GM23338 (cell line): ENCODE data around the gene ARID3A. TPM values are rescaled to one million over a fixed set of nuclear protein-coding genes. Genes with fewer than 3 reads are reported as not detected.
A peak's percentile ranks its signal among the peaks of the same experiment; 100 is the strongest.

Experiments used
- ATAC-seq: fragments of 200-7000 bp; cut with Tn5 transposase; 3 replicates; pipeline ENCODE4 v1.9.1; 2020
- DNase-seq: peaks from one replicate; pipeline ENCODE4 v3.0.0-alpha.2; 2015; ENCODE audit warnings: low spot score
- H2AFZ ChIP-seq: fragments of 200-600 bp; sonication (generic); 2 replicates; pipeline ENCODE4 v1.8.0; 2016; ENCODE audit warnings: antibody characterized with exemption, mild to moderate bottlenecking, moderate library complexity
- H3F3A ChIP-seq: fragments of 200-600 bp; sonication (generic); replicated peaks from 2 replicates; pipeline ENCODE4 v1.8.0; 2017; ENCODE audit warnings: antibody characterized with exemption, mixed run types, low read depth
- H3K27ac ChIP-seq: fragments of 200-600 bp; sonication (generic); 2 replicates; pipeline ENCODE4 v1.6.1; 2016; ENCODE audit warnings: low read depth
- H3K27me3 ChIP-seq: fragments of 200-600 bp; sonication (generic); 2 replicates; pipeline ENCODE4 v1.8.0; 2016; ENCODE audit warnings: mild to moderate bottlenecking, mixed run types, moderate library complexity; ENCODE audit not compliant: insufficient read depth
- H3K36me3 ChIP-seq: fragments of 200-600 bp; sonication (generic); 2 replicates; pipeline ENCODE4 v1.8.0; 2016; ENCODE audit warnings: mild to moderate bottlenecking; ENCODE audit not compliant: insufficient read depth
- H3K4me1 ChIP-seq: fragments of 200-600 bp; sonication (generic); 2 replicates; pipeline ENCODE4 v1.8.0; 2016; ENCODE audit warnings: mild to moderate bottlenecking, moderate library complexity; ENCODE audit not compliant: insufficient read depth
- H3K4me2 ChIP-seq: fragments of 200-600 bp; sonication (generic); 2 replicates; pipeline ENCODE4 v1.7.1; 2017; ENCODE audit warnings: mixed run types
- H3K4me3 ChIP-seq: fragments of 200-600 bp; sonication (generic); 2 replicates; pipeline ENCODE4 v1.6.1; 2016; ENCODE audit warnings: mixed run types
- H3K79me2 ChIP-seq: fragments of 200-600 bp; sonication (generic); replicated peaks from 2 replicates; pipeline ENCODE4 v1.8.0; 2017; ENCODE audit warnings: mild to moderate bottlenecking; ENCODE audit not compliant: insufficient read depth
- H3K9me2 ChIP-seq: fragments of 200-600 bp; sonication (generic); 2 replicates; pipeline ENCODE4 v1.8.0; 2017; ENCODE audit not compliant: insufficient read depth
- H4K20me1 ChIP-seq: fragments of 200-600 bp; sonication (generic); replicated peaks from 2 replicates; pipeline ENCODE4 v1.8.0; 2017; ENCODE audit warnings: mild to moderate bottlenecking; ENCODE audit not compliant: insufficient read depth
- H3K27ac Mint-ChIP-seq: 2 replicates; pipeline ENCODE4 v1.8.0; 2020; ENCODE audit warnings: inconsistent platforms, mild to moderate bottlenecking, moderate library complexity, mixed read lengths
- H3K27me3 Mint-ChIP-seq: 3 replicates; pipeline ENCODE4 v1.8.0; 2022; ENCODE audit warnings: low read depth, mild to moderate bottlenecking, moderate library complexity, mixed read lengths, inconsistent platforms; ENCODE audit not compliant: insufficient read depth, poor library complexity
- H3K36me3 Mint-ChIP-seq: 3 replicates; pipeline ENCODE4 v1.8.0; 2021; ENCODE audit warnings: low read depth, mild to moderate bottlenecking, inconsistent platforms, moderate library complexity, mixed read lengths
- H3K4me1 Mint-ChIP-seq: 3 replicates; pipeline ENCODE4 v1.8.0; 2020; ENCODE audit warnings: mild to moderate bottlenecking, inconsistent platforms, mixed read lengths
- H3K4me3 Mint-ChIP-seq: 3 replicates; pipeline ENCODE4 v1.8.0; 2021; ENCODE audit warnings: moderate library complexity, mild to moderate bottlenecking, inconsistent platforms, mixed read lengths
- H3K9me3 Mint-ChIP-seq: 3 replicates; pipeline ENCODE4 v1.8.0; 2020; ENCODE audit warnings: moderate library complexity, mild to moderate bottlenecking, inconsistent platforms, mixed read lengths
- CREB1 ChIP-seq: fragments of 250-450 bp; sonication (Bioruptor Pico); IDR thresholded peaks from 2 replicates; pipeline ENCODE4 v1.5.0; 2020; ENCODE audit warnings: low read depth, mild to moderate bottlenecking, moderate library complexity
- CTCF ChIP-seq, 2 experiments: fragments of 200-600 bp in 1 of 2; sonication (generic) in 1 of 2; conservative IDR thresholded peaks; 2 replicates each; pipeline versions ENCODE4 v1.5.1 to v1.6.1; 2016 to 2017; ENCODE audit warnings: antibody characterized with exemption in 2 of 2, low read depth in 2 of 2, mild to moderate bottlenecking in 2 of 2, moderate library complexity in 1 of 2
- ETS1 ChIP-seq: IDR thresholded peaks from 2 replicates; pipeline ENCODE4 v1.6.1; 2016; ENCODE audit warnings: antibody characterized with exemption
- EZH2 ChIP-seq: fragments of 200-600 bp; sonication (generic); IDR thresholded peaks from one replicate; pipeline ENCODE4 v1.8.0; 2017; ENCODE audit warnings: antibody characterized with exemption, mild to moderate bottlenecking, low read depth; ENCODE audit not compliant: unreplicated experiment
- EZH2phosphoT487 ChIP-seq: fragments of 200-600 bp; sonication (generic); IDR thresholded peaks from one replicate; pipeline ENCODE4 v1.8.1; 2018; ENCODE audit warnings: antibody characterized with exemption; ENCODE audit not compliant: unreplicated experiment
- JUNB ChIP-seq: IDR thresholded peaks from one replicate; pipeline ENCODE4 v1.6.1; 2016; ENCODE audit warnings: antibody characterized with exemption; ENCODE audit not compliant: unreplicated experiment
- NANOG ChIP-seq: IDR thresholded peaks from 2 replicates; pipeline ENCODE4 v1.6.1; 2016; ENCODE audit warnings: antibody characterized with exemption, borderline replicate concordance
- POLR2AphosphoS5 ChIP-seq: IDR thresholded peaks from 2 replicates; pipeline ENCODE4 v1.6.1; 2016; ENCODE audit warnings: antibody characterized with exemption, low read depth
- REST ChIP-seq: IDR thresholded peaks from one replicate; pipeline ENCODE4 v1.6.1; 2018; ENCODE audit warnings: antibody characterized with exemption; ENCODE audit not compliant: unreplicated experiment
- STAT1 ChIP-seq: IDR thresholded peaks from one replicate; pipeline ENCODE4 v1.6.1; 2016; ENCODE audit warnings: antibody characterized with exemption; ENCODE audit not compliant: unreplicated experiment
- ZNF114 ChIP-seq: fragments of 250-450 bp; sonication (Bioruptor Pico); IDR thresholded peaks from 2 replicates; pipeline ENCODE4 v1.5.0; 2020; ENCODE audit warnings: mild to moderate bottlenecking, moderate library complexity
- ZNF331 ChIP-seq: fragments of 250-450 bp; sonication (Bioruptor Pico); IDR thresholded peaks from 2 replicates; pipeline ENCODE4 v1.5.0; 2020; ENCODE audit warnings: low read depth, mild to moderate bottlenecking, moderate library complexity
- ZNF462 ChIP-seq: fragments of 250-450 bp; sonication (Bioruptor Pico); IDR thresholded peaks from 2 replicates; pipeline ENCODE4 v1.5.0; 2020; ENCODE audit warnings: mild to moderate bottlenecking, moderate library complexity
- polyA plus RNA-seq: library from polyadenylated mRNA; unstranded; fragments of >200 nt; fragmentation: Nextera tagmentation; extraction: Ambion mirVana; gene quantifications from 2 replicates; pipeline ENCODE4 v1.2.1, GENCODE V29; 2016
- total RNA-seq: library from RNA; depleted of rRNA; stranded (reverse); fragments of >200 nt; shearing (Covaris generic); gene quantifications from 2 replicates; pipeline ENCODE4 v1.2.3, GENCODE V29; 2014

The ARID3A gene
- total and polyA plus RNA-seq, 2 experiments from 2014 or later: 33.6 to 51.6 TPM

- Histone ChIP-seq H3K36me3 (no peaks in the 10 kb centered on the region), H2AFZ (peak within 1 kb of the TSS; percentile 94), H3K4me2 (peak within 1 kb of the TSS; percentile 87), H4K20me1 (no peaks in the 10 kb centered on the region; the same call in 1 of the 2 replicates), H3K27me3 (peaks cover 87% of the 10 kb centered on the region), H3K27ac (no peak within 1 kb of the TSS), H3F3A (peaks cover 18% of the 10 kb centered on the region), H3K79me2 (no peaks in the 10 kb centered on the region), H3K4me1 (no peaks in the 10 kb centered on the region; the same call in 1 of the 2 replicates), H3K4me3 (peak within 1 kb of the TSS; percentile 72), H3K9me2 (no peaks in the 10 kb centered on the region)
- Mint-ChIP-seq H3K4me1 (peaks cover 4% of the 10 kb centered on the region; the same call in 2 of the 3 replicates), H3K4me3 (peak within 1 kb of the TSS; percentile 67), H3K9me3 (no peaks in the 10 kb centered on the region), H3K27me3 (peaks cover 56% of the 10 kb centered on the region), H3K27ac (no peak within 1 kb of the TSS), H3K36me3 (no peaks in the 10 kb centered on the region)
- ATAC-seq: peak; percentile 64
- peak; percentile 12 for TF ChIP-seq EZH2
- TF ChIP-seq ZNF331: no peak
- TF ChIP-seq JUNB: no peak
- TF ChIP-seq NANOG: no peak
- TF ChIP-seq CTCF (conservative IDR thresholded peaks at IDR 0.05; ENCODE audit: low read depth in 2 of 2): peak; percentile 65 to 88
- peak; percentile 68 for TF ChIP-seq CREB1 (CRISPR knock-in tag)
- no peak for TF ChIP-seq EZH2phosphoT487
- no peak for TF ChIP-seq REST
- TF ChIP-seq ZNF462 (CRISPR knock-in tag): no peak
- TF ChIP-seq ZNF114: no peak
- peak; percentile 23; the same call in 1 of the 2 replicates for TF ChIP-seq POLR2AphosphoS5
- TF ChIP-seq STAT1: no peak
- no peak for TF ChIP-seq ETS1
- DNase-seq: peak; percentile 93
These were observed 8.3 kb upstream of the ARID3A start, which contains the start of gene KISS1R for GRCh38 chr19:917323-918151. KISS1R (plus strand) TSS chr19:917333; CDS start chr19:917503, 170 bp downstream.
